ENCODE measurements around the gene NID2. TPM values are rescaled to one million over a fixed set of nuclear protein-coding genes. Genes with fewer than 3 reads are reported as not detected.

Gene NID2
- total RNA-seq, 4 donors from 2014 or later: 0.17 to 3.0 (median 1.1) TPM

GRCh38 chr14:52110441-52111086 lies 41.7 kb upstream of the NID2 start:
- intact Hi-C loops (cut with DNase I; ENCODE audit: low total_unique reads): no loop called here
- 79 to 88% methylated on average over 5 of the region's 5 CpGs for WGBS, 2 donors
- DNase-seq (ENCODE audit: low spot score in 2 of 2): no peak
- H3K4me3 ChIP-seq (ENCODE audit: low read depth, poor library complexity, severe bottlenecking): no peak overlapping the region
- TF ChIP-seq POLR2A (IDR thresholded peaks at IDR 0.05): no peak
- TF ChIP-seq CTCF (IDR thresholded peaks at IDR 0.05): no peak

GRCh38 chr14:52108823-52109222 lies 40.0 kb upstream of the NID2 start:
- 90 to 100% methylated on average over 1 of the region's 1 CpG for WGBS, 2 donors
- DNase-seq (ENCODE audit: low spot score in 2 of 2): no peak
- intact Hi-C loops (cut with DNase I; ENCODE audit: low total_unique reads): no loop called here
- H3K4me3 ChIP-seq (ENCODE audit: low read depth, poor library complexity, severe bottlenecking): no peak overlapping the region
- TF ChIP-seq CTCF (IDR thresholded peaks at IDR 0.05) (no peak), POLR2A (IDR thresholded peaks at IDR 0.05) (no peak)

- intact Hi-C loops (cut with DNase I; ENCODE audit: low total_unique reads): no loop called here
- no peak for TF ChIP-seq CTCF (IDR thresholded peaks at IDR 0.05)
- no peak for TF ChIP-seq POLR2A (IDR thresholded peaks at IDR 0.05)
- 60 to 61% methylated on average over 5 of the region's 5 CpGs for WGBS, 2 donors
- DNase-seq (ENCODE audit: low spot score in 2 of 2): no peak
- H3K4me3 ChIP-seq (ENCODE audit: low read depth, poor library complexity, severe bottlenecking): no peak overlapping the region
Measured at GRCh38 chr14:52106840-52107239, 38.0 kb upstream of the NID2 start.

GRCh38 chr14:52103416-52103815 lies 34.6 kb upstream of the NID2 start:
- WGBS, 2 donors: 84 to 92% methylated on average over 8 of the region's 8 CpGs
- no peak for DNase-seq (ENCODE audit: low spot score in 2 of 2)
- H3K4me3 ChIP-seq (ENCODE audit: low read depth, poor library complexity, severe bottlenecking): no peak overlapping the region
- no peak for TF ChIP-seq POLR2A (IDR thresholded peaks at IDR 0.05)
- no peak for TF ChIP-seq CTCF (IDR thresholded peaks at IDR 0.05)
- intact Hi-C loops (cut with DNase I; ENCODE audit: low total_unique reads): no loop called here

- H3K4me3 ChIP-seq (ENCODE audit: low read depth, poor library complexity, severe bottlenecking): no peak overlapping the region
- intact Hi-C loops (cut with DNase I; ENCODE audit: low total_unique reads): no loop called here
- WGBS, 2 donors: 90 to 93% methylated on average over 4 of the region's 4 CpGs
- DNase-seq (ENCODE audit: low spot score in 2 of 2): no peak
- TF ChIP-seq CTCF (IDR thresholded peaks at IDR 0.05) (no peak), POLR2A (IDR thresholded peaks at IDR 0.05) (no peak)
Measured at GRCh38 chr14:52095794-52096193, 26.9 kb upstream of the NID2 start.

- no peak overlapping the region for H3K4me3 ChIP-seq (ENCODE audit: low read depth, poor library complexity, severe bottlenecking)
- intact Hi-C loops (cut with DNase I; ENCODE audit: low total_unique reads): no loop called here
- 72 to 75% methylated on average over 3 of the region's 3 CpGs for whole genome bisulfite sequencing, 2 donors
- TF ChIP-seq CTCF (IDR thresholded peaks at IDR 0.05) (no peak), POLR2A (IDR thresholded peaks at IDR 0.05) (no peak)
- DNase-seq (ENCODE audit: low spot score in 2 of 2): no peak
Measured at GRCh38 chr14:52095336-52095735, 26.5 kb upstream of the NID2 start.

Measured in lower leg skin (tissue), 4 donors.